HepG2 (cell line): ENCODE results near the gene EXOC3L4. TPM values are rescaled to one million over a fixed set of nuclear protein-coding genes. Genes with fewer than 3 reads are reported as not detected.
A peak's percentile ranks its signal among the peaks of the same experiment; 100 is the strongest.

Source experiments
- ATF7-NPFF ChIP-seq: sonication (generic); formaldehyde crosslinking; IDR thresholded peaks from 2 replicates; pipeline ENCODE4 v1.8.1; 2023; ENCODE audit warnings: mild to moderate bottlenecking, low read depth, missing genetic modification reagents, moderate library complexity
- ATM ChIP-seq: fragments of 450-650 bp; IDR thresholded peaks from 2 replicates; pipeline ENCODE4 v1.7.1; 2017; ENCODE audit warnings: mild to moderate bottlenecking, borderline replicate concordance
- CBFB ChIP-seq: sonication (generic); formaldehyde crosslinking; IDR thresholded peaks from 2 replicates; pipeline ENCODE4 v1.4.0; 2020; ENCODE audit warnings: missing genetic modification reagents
- DMAP1 ChIP-seq: IDR thresholded peaks from 2 replicates; pipeline ENCODE4 v1.6.1; 2016
- DNMT3B ChIP-seq: conservative IDR thresholded peaks from 2 replicates; pipeline ENCODE4 v1.6.1; 2016; ENCODE audit warnings: missing biosample characterization, control low read depth
- HOXA3 ChIP-seq: sonication (generic); formaldehyde crosslinking; IDR thresholded peaks from 2 replicates; pipeline ENCODE4 v1.5.0; 2020; ENCODE audit warnings: missing genetic modification reagents
- IRX3 ChIP-seq: sonication (generic); formaldehyde crosslinking; IDR thresholded peaks from 2 replicates; pipeline ENCODE4 v1.8.1; 2023; ENCODE audit warnings: mild to moderate bottlenecking, low read depth, missing genetic modification reagents, borderline replicate concordance
- JDP2 ChIP-seq: sonication (generic); formaldehyde crosslinking; IDR thresholded peaks from 2 replicates; pipeline ENCODE4 v1.8.1; 2022; ENCODE audit warnings: missing genetic modification reagents, borderline replicate concordance
- MYNN ChIP-seq: sonication (generic); formaldehyde crosslinking; IDR thresholded peaks from 2 replicates; pipeline ENCODE4 v1.4.0; 2020; ENCODE audit warnings: mild to moderate bottlenecking, low read depth, missing genetic modification reagents
- PAX8 ChIP-seq: sonication (generic); formaldehyde crosslinking; IDR thresholded peaks from 2 replicates; pipeline ENCODE4 v1.8.0; 2022; ENCODE audit warnings: mild to moderate bottlenecking, missing genetic modification reagents, borderline replicate concordance
- PITX1 ChIP-seq: sonication (generic); formaldehyde crosslinking; IDR thresholded peaks from 2 replicates; pipeline ENCODE4 v1.5.1; 2020; ENCODE audit warnings: mild to moderate bottlenecking, missing genetic modification reagents
- RFX3 ChIP-seq: IDR thresholded peaks from 2 replicates; pipeline ENCODE4 v1.6.1; 2016; ENCODE audit warnings: missing biosample characterization, missing genetic modification reagents
- SNRNP70 ChIP-seq: fragments of 200-400 bp; formaldehyde crosslinking; IDR thresholded peaks from 2 replicates; pipeline ENCODE4 v1.6.1; 2017; ENCODE audit warnings: mild to moderate bottlenecking, low read depth, low read length, moderate library complexity
- ZEB1 ChIP-seq: IDR thresholded peaks from 2 replicates; pipeline ENCODE4 v1.6.1; 2012; ENCODE audit warnings: mild to moderate bottlenecking, low read depth, inconsistent platforms; ENCODE audit not compliant: insufficient replicate concordance
- ZFAT ChIP-seq: sonication (generic); formaldehyde crosslinking; conservative IDR thresholded peaks from 2 replicates; pipeline ENCODE4 v1.8.1; 2023; ENCODE audit warnings: missing genetic modification reagents, inconsistent platforms
- ZFP36L1 ChIP-seq: sonication (generic); formaldehyde crosslinking; IDR thresholded peaks from 2 replicates; pipeline ENCODE4 v1.8.0; 2022; ENCODE audit warnings: mild to moderate bottlenecking, missing genetic modification reagents, moderate library complexity
- ZNF546 ChIP-seq: sonication (generic); formaldehyde crosslinking; conservative IDR thresholded peaks from 2 replicates; pipeline ENCODE4 v1.8.1; 2023; ENCODE audit warnings: mild to moderate bottlenecking, missing genetic modification reagents
- ZSCAN20 ChIP-seq: sonication (generic); formaldehyde crosslinking; IDR thresholded peaks from 2 replicates; pipeline ENCODE4 v1.4.0; 2020; ENCODE audit warnings: missing genetic modification reagents, mild to moderate bottlenecking, borderline replicate concordance
- ZSCAN25 ChIP-seq: sonication (generic); formaldehyde crosslinking; IDR thresholded peaks from 2 replicates; pipeline ENCODE4 v1.8.0; 2022; ENCODE audit warnings: mild to moderate bottlenecking, missing genetic modification reagents
- polyA plus RNA-seq, 8 experiments: library from polyadenylated mRNA; depleted of rRNA in 3 of 8; stranded (reverse) in 7 of 8; unstranded in 1 of 8; fragments of >200 nt; fragmentation: Illumina TruSeq in 4 of 8; extraction: Trizol in 4 of 8; gene quantifications; 2 replicates each; pipeline versions ENCODE4 v1.2.1 to v1.2.3, GENCODE V29; 2011 to 2016; ENCODE audit warnings: low read depth in 4 of 8, missing spikeins in 1 of 8, mixed read lengths in 1 of 8; ENCODE audit not compliant: insufficient read depth in 1 of 8
- total RNA-seq, 5 experiments: library from RNA; depleted of rRNA; stranded (reverse); fragments of >200 nt; fragmentation: Illumina TruSeq; extraction: Trizol; gene quantifications; 2 replicates each; pipeline ENCODE4 v1.2.3, GENCODE V29; 2016; ENCODE audit warnings: low read depth in 1 of 5
- TF ChIP-seq, protein P1 (sequence below): sonication (generic); formaldehyde crosslinking; IDR thresholded peaks from 2 replicates; pipeline ENCODE4 v1.4.0; 2020; ENCODE audit warnings: missing genetic modification reagents
- TF ChIP-seq, protein P2 (sequence below): sonication (generic); formaldehyde crosslinking; IDR thresholded peaks from 2 replicates; pipeline ENCODE4 v1.8.0; 2022; ENCODE audit warnings: mild to moderate bottlenecking, missing genetic modification reagents, moderate library complexity
- TF ChIP-seq, protein P3 (sequence below): sonication (generic); formaldehyde crosslinking; IDR thresholded peaks from 2 replicates; pipeline ENCODE4 v1.5.1; 2020; ENCODE audit warnings: missing genetic modification reagents, mild to moderate bottlenecking, borderline replicate concordance
- TF ChIP-seq, protein P4 (sequence below): sonication (generic); formaldehyde crosslinking; IDR thresholded peaks from 2 replicates; pipeline ENCODE4 v1.8.0; 2022; ENCODE audit warnings: mild to moderate bottlenecking, missing genetic modification reagents

The EXOC3L4 gene
- total and polyA plus RNA-seq, 2 of the 13 experiments (the other 11 are each of a cell fraction or from before 2014, with no cell fraction given) = 11.8 to 27.0 TPM

DNA sequence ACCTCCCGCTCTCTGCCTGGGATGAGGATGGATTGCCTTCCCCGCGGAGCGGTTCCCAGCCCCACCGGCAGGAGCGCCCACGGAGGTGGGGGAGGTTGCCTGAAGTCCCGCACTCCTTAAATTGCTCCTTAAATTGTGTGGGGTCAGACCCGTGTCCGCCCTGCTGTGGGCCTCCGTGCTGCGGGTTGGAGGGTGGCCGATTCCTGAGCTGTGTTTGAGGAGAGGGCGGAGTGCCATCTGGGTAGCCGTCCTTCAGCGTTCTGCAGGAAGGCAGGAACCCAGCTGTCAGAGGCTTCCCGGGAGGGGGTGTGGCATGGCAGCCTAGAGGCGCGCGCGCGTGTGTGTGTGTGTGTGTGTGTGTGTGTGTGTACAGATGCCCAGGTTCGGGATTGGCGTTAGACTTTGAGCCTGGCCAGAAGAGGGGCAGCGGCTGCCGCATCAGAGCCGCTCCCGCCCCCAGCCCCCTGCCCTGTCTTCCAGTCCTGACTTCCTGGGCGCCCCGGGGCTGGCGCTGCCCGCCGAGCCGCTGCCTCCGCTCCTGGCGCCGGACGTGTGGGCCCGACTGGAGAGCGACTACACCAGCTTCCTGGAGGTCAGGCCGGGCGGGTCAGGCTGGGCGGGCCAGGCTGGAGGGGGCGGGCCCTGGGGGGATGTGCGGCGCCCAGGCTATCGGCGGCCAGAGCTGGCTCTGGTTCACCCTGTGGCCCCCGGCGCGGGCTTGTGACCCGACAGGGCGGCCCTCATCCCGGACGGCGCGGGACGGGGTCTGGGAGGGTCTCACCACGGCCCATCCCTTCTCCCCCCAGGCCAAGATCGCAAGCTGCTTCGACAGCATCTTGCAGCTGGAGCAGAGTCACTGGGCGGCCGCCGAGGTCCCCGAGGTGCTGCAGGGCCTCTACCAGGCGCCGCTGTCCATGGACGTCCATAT is 9.2 kb downstream of the EXOC3L4 start (continued):
- TF ChIP-seq, protein P1, sequence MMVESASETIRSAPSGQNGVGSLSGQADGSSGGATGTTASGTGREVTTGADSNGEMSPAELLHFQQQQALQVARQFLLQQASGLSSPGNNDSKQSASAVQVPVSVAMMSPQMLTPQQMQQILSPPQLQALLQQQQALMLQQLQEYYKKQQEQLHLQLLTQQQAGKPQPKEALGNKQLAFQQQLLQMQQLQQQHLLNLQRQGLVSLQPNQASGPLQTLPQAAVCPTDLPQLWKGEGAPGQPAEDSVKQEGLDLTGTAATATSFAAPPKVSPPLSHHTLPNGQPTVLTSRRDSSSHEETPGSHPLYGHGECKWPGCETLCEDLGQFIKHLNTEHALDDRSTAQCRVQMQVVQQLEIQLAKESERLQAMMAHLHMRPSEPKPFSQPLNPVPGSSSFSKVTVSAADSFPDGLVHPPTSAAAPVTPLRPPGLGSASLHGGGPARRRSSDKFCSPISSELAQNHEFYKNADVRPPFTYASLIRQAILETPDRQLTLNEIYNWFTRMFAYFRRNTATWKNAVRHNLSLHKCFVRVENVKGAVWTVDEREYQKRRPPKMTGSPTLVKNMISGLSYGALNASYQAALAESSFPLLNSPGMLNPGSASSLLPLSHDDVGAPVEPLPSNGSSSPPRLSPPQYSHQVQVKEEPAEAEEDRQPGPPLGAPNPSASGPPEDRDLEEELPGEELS (CRISPR knock-in tag) = peak; percentile 36; the same call in 1 of the 2 replicates
- TF ChIP-seq ZSCAN25 (CRISPR knock-in tag) (no peak), IRX3 (CRISPR knock-in tag) (no peak), DNMT3B (no peak), PAX8 (CRISPR knock-in tag) (peak; percentile 28; the same call in 1 of the 2 replicates), ZNF546 (CRISPR knock-in tag) (no peak; the same call in 1 of the 2 replicates), ZSCAN20 (CRISPR knock-in tag) (peak; percentile 91), MYNN (CRISPR knock-in tag) (no peak), ZFP36L1 (CRISPR knock-in tag) (peak; percentile 30), CBFB (no peak), SNRNP70 (no peak), ATM (no peak), ATF7-NPFF (CRISPR knock-in tag) (peak; percentile 84), HOXA3 (CRISPR knock-in tag) (peak; percentile 46), ZFAT (CRISPR knock-in tag) (no peak), ZEB1 (peak; percentile 49), DMAP1 (CRISPR knock-in tag) (0 out of 2 replicates have a peak, but pooled peaks have one; percentile 21), JDP2 (no peak), PITX1 (CRISPR knock-in tag) (peak; percentile 63; the same call in 1 of the 2 replicates), RFX3 (CRISPR knock-in tag) (no peak)
- TF ChIP-seq, protein P2, sequence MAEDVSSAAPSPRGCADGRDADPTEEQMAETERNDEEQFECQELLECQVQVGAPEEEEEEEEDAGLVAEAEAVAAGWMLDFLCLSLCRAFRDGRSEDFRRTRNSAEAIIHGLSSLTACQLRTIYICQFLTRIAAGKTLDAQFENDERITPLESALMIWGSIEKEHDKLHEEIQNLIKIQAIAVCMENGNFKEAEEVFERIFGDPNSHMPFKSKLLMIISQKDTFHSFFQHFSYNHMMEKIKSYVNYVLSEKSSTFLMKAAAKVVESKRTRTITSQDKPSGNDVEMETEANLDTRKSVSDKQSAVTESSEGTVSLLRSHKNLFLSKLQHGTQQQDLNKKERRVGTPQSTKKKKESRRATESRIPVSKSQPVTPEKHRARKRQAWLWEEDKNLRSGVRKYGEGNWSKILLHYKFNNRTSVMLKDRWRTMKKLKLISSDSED (CRISPR knock-in tag) = no peak
- TF ChIP-seq, protein P3, sequence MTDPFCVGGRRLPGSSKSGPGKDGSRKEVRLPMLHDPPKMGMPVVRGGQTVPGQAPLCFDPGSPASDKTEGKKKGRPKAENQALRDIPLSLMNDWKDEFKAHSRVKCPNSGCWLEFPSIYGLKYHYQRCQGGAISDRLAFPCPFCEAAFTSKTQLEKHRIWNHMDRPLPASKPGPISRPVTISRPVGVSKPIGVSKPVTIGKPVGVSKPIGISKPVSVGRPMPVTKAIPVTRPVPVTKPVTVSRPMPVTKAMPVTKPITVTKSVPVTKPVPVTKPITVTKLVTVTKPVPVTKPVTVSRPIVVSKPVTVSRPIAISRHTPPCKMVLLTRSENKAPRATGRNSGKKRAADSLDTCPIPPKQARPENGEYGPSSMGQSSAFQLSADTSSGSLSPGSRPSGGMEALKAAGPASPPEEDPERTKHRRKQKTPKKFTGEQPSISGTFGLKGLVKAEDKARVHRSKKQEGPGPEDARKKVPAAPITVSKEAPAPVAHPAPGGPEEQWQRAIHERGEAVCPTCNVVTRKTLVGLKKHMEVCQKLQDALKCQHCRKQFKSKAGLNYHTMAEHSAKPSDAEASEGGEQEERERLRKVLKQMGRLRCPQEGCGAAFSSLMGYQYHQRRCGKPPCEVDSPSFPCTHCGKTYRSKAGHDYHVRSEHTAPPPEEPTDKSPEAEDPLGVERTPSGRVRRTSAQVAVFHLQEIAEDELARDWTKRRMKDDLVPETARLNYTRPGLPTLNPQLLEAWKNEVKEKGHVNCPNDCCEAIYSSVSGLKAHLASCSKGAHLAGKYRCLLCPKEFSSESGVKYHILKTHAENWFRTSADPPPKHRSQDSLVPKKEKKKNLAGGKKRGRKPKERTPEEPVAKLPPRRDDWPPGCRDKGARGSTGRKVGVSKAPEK (CRISPR knock-in tag) = no peak
- TF ChIP-seq, protein P4, sequence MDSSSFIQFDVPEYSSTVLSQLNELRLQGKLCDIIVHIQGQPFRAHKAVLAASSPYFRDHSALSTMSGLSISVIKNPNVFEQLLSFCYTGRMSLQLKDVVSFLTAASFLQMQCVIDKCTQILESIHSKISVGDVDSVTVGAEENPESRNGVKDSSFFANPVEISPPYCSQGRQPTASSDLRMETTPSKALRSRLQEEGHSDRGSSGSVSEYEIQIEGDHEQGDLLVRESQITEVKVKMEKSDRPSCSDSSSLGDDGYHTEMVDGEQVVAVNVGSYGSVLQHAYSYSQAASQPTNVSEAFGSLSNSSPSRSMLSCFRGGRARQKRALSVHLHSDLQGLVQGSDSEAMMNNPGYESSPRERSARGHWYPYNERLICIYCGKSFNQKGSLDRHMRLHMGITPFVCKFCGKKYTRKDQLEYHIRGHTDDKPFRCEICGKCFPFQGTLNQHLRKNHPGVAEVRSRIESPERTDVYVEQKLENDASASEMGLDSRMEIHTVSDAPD (CRISPR knock-in tag) = peak; percentile 84
